ENCODE results near the gene KLHL22. TPM values are rescaled to one million over a fixed set of nuclear protein-coding genes. Genes with fewer than 3 reads are reported as not detected.

The KLHL22 gene
- total RNA-seq, 6 donors from 2014 or later: 17.5 to 48.2 (median 22.7) TPM

DNA sequence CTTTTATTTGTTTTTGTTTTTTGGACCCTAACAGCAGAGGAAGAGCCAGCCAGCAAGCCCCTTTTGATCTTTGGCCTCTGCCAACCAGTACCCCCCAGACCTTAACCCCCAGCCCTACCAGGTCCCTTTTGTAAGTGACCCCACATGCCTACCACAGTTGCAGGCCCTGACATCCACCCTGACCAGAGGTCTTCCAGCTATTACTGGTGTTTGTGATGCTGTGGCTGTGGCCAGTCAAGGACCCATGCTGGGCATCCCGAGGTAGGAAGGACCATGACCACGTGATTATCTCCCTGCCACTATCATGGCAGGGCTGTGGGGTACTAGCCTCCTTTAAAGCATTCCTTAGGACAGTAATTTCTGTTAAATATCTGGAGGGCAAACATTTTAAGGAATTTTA lies 20.8 kb upstream of the KLHL22 start:
- Histone ChIP-seq H3K4me1 (peaks cover 32 to 47% (median 44%) of the 10 kb centered on the region in 4 donors), H3K27ac (no peak overlapping the region), H3K4me3 (no peak overlapping the region), H3K9me3 (no peaks in the 10 kb centered on the region), H3K27me3 (no peaks in the 10 kb centered on the region), H3K36me3 (peaks cover 0 to 44% (median 21%) of the 10 kb centered on the region in 4 donors)
- TF ChIP-seq POLR2AphosphoS5 (IDR thresholded peaks at IDR 0.05) (no peak), EP300 (IDR thresholded peaks at IDR 0.05) (no peak), POLR2A (IDR thresholded peaks at IDR 0.05) (no peak)
- TF ChIP-seq, protein P1, sequence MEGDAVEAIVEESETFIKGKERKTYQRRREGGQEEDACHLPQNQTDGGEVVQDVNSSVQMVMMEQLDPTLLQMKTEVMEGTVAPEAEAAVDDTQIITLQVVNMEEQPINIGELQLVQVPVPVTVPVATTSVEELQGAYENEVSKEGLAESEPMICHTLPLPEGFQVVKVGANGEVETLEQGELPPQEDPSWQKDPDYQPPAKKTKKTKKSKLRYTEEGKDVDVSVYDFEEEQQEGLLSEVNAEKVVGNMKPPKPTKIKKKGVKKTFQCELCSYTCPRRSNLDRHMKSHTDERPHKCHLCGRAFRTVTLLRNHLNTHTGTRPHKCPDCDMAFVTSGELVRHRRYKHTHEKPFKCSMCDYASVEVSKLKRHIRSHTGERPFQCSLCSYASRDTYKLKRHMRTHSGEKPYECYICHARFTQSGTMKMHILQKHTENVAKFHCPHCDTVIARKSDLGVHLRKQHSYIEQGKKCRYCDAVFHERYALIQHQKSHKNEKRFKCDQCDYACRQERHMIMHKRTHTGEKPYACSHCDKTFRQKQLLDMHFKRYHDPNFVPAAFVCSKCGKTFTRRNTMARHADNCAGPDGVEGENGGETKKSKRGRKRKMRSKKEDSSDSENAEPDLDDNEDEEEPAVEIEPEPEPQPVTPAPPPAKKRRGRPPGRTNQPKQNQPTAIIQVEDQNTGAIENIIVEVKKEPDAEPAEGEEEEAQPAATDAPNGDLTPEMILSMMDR (IDR thresholded peaks at IDR 0.05): no peak
- WGBS, 2 donors: 74 to 85% methylated on average over 2 of the region's 2 CpGs
- DNase-seq: no peak
- no peak for ATAC-seq (ENCODE audit: low FRiP score in 2 of 2)

DNA sequence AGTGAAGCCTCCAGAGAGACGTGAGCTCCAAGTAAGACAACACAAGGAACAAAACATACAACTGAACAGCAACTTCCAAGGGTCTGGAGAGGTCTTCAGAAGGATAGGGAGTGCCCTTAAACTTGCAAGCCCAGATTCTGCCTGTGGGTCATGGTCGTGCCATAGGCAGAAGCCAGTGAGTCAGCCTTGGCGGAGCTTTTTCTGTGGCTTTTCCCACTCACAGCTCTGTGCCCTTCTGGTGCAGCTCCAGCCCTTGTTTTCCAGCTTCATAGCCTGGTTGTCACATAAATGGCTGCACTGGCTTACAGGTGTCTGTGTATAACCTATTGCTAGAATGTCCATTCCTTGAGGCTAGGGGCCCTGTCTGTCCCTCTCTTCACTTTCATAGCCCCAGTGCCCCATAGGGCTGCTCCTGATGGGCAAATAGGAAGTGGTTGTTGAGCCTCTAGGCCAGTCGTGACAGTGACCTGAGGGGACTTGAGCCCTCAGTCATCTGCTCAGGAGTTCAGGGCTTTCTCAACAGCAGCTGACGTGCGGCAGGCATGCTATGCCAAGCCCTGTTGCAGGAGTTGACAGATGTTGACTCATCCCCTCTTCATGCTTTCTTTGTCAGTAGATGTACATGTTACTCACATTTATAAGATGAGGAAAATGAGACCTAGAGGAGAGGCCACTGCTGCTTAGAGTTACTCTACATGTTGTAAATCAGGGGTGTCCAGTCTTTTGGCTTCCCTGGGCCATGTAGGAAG lies 19.2 kb upstream of the KLHL22 start:
- WGBS, 2 donors: 61 to 76% methylated on average over 5 to 6 of the region's 6 CpGs
- peak in 1 of 2 donors; percentile 9 for TF ChIP-seq POLR2AphosphoS5 (IDR thresholded peaks at IDR 0.05)
- TF ChIP-seq, protein P1 (IDR thresholded peaks at IDR 0.05): no peak
- H3K9me3 ChIP-seq: no peaks in the 10 kb centered on the region
- ATAC-seq (ENCODE audit: low FRiP score in 2 of 2) (peak in 1 of 2 donors; percentile 50), DNase-seq (peak in 1 of 2 donors; percentile 32)
- peaks cover 0 to 35% (median 12%) of the 10 kb centered on the region in 4 donors for H3K36me3 ChIP-seq
- peaks cover 44 to 60% (median 56%) of the 10 kb centered on the region in 4 donors for H3K4me1 ChIP-seq
- H3K4me3 ChIP-seq: no peak overlapping the region
- H3K27ac ChIP-seq: peak overlapping the region in 3 of 4 donors; percentile 18 to 38 (median 26)
- H3K27me3 ChIP-seq: no peaks in the 10 kb centered on the region

DNA sequence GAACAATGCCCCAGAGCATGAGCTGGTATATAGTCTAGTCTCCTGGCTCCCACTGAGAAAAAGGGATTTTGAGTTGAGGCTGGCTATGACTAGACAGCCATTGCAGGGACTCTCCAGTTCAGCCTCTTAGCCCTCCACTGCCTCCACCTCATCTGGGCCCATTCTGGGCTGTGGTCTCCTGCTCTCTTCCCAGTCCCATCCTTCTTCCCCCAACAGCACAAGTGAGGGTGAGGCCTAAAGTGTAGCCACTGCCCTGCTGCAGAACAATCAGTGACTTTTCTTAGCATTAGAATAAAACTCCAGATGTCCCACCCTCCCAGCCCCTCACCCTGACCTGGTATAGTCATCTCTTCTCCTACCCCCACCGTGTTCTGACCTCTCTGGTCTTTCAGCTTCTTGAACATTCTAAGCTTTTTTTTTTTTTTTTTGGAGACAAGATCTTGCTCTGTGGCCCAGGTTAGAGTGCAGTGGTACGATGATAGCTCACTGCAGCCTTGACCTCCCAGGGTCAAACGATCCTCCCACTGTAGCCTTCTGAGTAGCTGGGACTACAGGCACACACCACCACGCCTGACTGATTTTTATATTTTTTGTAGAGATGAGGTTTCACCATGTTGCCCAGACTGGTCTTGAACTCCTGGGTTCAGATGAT lies 16.1 kb upstream of the KLHL22 start:
- Histone ChIP-seq H3K9me3 (no peaks in the 10 kb centered on the region), H3K4me1 (peaks cover 49 to 64% (median 63%) of the 10 kb centered on the region in 4 donors), H3K36me3 (peaks cover 0 to 13% (median 2%) of the 10 kb centered on the region in 4 donors), H3K27me3 (no peaks in the 10 kb centered on the region), H3K27ac (peak overlapping the region in 3 of 4 donors; percentile 26 to 97 (median 94)), H3K4me3 (no peak overlapping the region)
- no peak for DNase-seq
- ATAC-seq (ENCODE audit: low FRiP score in 2 of 2): no peak
- 73 to 83% methylated on average over 4 of the region's 4 CpGs for WGBS, 2 donors
- TF ChIP-seq POLR2A (IDR thresholded peaks at IDR 0.05) (no peak), POLR2AphosphoS5 (IDR thresholded peaks at IDR 0.05) (no peak), EP300 (IDR thresholded peaks at IDR 0.05) (no peak)
- TF ChIP-seq, protein P1 (IDR thresholded peaks at IDR 0.05): no peak

DNA sequence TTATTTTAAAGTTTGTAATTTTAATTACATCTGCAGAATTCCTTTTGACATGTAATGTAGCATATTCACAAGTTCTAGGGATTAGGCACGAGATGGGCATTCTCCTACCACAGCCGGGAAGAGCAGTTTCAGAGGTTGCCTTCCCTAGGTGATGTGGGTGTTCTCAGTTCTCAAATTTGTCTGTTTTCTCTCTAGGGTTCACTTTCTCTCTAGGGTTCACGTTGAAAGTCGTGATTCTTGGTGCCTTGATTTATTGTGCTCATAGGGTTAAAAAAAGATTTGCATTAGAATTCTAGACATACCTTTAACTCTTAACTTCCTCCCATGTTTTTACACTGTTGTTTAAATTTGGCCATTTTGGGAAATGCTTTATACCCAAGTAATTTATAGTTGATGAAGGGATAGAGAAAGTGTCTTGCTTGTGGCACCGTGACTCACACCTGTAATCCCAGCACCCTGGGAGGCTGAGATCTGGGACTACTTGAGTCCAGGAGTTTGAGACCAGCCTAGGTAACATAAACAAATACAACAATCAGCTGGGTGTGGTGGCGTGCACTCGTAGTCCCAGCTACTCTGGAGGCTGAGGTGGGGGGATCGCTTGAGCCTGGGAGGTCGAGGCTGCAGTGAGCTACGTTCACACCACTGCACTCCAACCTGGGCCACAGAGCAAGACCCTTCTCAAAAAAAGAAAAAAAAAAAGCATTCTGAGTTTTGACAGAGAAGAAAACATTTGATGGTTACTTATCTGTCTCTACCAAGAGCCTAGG lies 15.4 kb upstream of the KLHL22 start:
- ATAC-seq (ENCODE audit: low FRiP score in 2 of 2) (no peak), DNase-seq (no peak)
- 67 to 73% methylated on average over 10 of the region's 10 CpGs for WGBS, 2 donors
- TF ChIP-seq, protein P1 (IDR thresholded peaks at IDR 0.05): no peak
- no peak for TF ChIP-seq EP300 (IDR thresholded peaks at IDR 0.05)
- H3K27me3 ChIP-seq: no peaks in the 10 kb centered on the region
- peaks cover 47 to 65% (median 61%) of the 10 kb centered on the region in 4 donors for H3K4me1 ChIP-seq
- peak overlapping the region in 3 of 4 donors; percentile 94 to 98 (median 97) for H3K27ac ChIP-seq
- no peaks in the 10 kb centered on the region for H3K9me3 ChIP-seq
- H3K36me3 ChIP-seq: peaks cover 0 to 13% (median 2%) of the 10 kb centered on the region in 4 donors
- H3K4me3 ChIP-seq: no peak overlapping the region
